Ishikawa (cell line): ENCODE data around the gene PLEKHA7.
A peak's percentile ranks its signal among the peaks of the same experiment; 100 is the strongest.

Experiments
- CEBPB ChIP-seq: IDR thresholded peaks from 2 replicates; pipeline ENCODE4 v1.6.1; 2012
- CREB1 ChIP-seq: IDR thresholded peaks from 2 replicates; pipeline ENCODE4 v1.6.1; 2012; ENCODE audit warnings: low read depth
- EGR1 ChIP-seq: IDR thresholded peaks from 2 replicates; pipeline ENCODE4 v1.6.1; 2012
- EP300 ChIP-seq: IDR thresholded peaks from 2 replicates; pipeline ENCODE4 v1.6.1; 2012; ENCODE audit warnings: borderline replicate concordance
- FOXM1 ChIP-seq: IDR thresholded peaks from 2 replicates; pipeline ENCODE4 v1.6.1; 2012; ENCODE audit warnings: low read depth, borderline replicate concordance
- MAX ChIP-seq: IDR thresholded peaks from 2 replicates; pipeline ENCODE4 v1.6.1; 2012
- NFIC ChIP-seq: IDR thresholded peaks from 2 replicates; pipeline ENCODE4 v1.6.1; 2012
- RAD21 ChIP-seq: IDR thresholded peaks from 2 replicates; pipeline ENCODE4 v1.6.1; 2012; ENCODE audit warnings: low read depth
- REST ChIP-seq: IDR thresholded peaks from 2 replicates; pipeline ENCODE4 v1.6.1; 2012; ENCODE audit warnings: low read depth, mild to moderate bottlenecking
- TAF1 ChIP-seq: IDR thresholded peaks from 2 replicates; pipeline ENCODE4 v1.6.1; 2012; ENCODE audit warnings: low read depth, mild to moderate bottlenecking
- TCF12 ChIP-seq: IDR thresholded peaks from 2 replicates; pipeline ENCODE4 v1.6.1; 2012; ENCODE audit warnings: low read depth
- TEAD4 ChIP-seq: IDR thresholded peaks from 2 replicates; pipeline ENCODE4 v1.6.1; 2012
- USF1 ChIP-seq: IDR thresholded peaks from 2 replicates; pipeline ENCODE4 v1.6.1; 2012
- YY1 ChIP-seq: IDR thresholded peaks from 2 replicates; pipeline ENCODE4 v1.6.1; 2012; ENCODE audit warnings: low read depth
- ZBTB7A ChIP-seq: IDR thresholded peaks from 2 replicates; pipeline ENCODE4 v1.6.1; 2012; ENCODE audit warnings: low read depth

Gene PLEKHA7

DNA sequence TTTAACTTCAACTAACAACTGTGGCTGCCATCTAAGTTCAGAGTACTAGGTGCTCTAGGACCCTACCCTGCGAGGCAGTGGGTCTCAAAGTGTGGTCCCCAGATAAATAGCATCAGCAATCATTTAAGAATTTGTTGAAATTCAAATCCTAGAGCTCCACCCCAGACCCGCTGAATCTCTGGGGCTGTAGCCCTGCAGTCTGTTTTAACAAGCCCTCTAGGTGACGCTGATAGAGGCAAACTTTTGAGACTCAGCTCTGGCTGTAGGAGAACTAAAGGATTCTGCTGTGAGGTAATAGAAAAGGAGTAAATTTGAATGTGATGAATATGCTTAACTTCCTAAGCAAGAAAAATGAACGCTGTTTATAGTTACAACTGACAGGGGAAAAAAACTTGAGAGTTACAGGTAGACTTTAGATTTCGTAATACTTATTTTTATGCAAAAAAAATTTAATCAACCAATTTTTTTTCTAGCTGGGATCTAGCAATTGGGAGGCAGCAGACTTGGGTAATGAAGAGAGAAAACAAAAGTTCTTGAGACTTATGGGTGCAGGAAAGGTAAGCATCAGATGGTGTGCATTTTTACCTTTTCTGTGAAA is 270.0 kb downstream of the PLEKHA7 start:
- TF ChIP-seq MAX: no peak
- TF ChIP-seq NFIC: no peak
- no peak for TF ChIP-seq YY1
- no peak for TF ChIP-seq TCF12
- no peak for TF ChIP-seq RAD21
- TF ChIP-seq CREB1: no peak
- no peak for TF ChIP-seq FOXM1
- no peak for TF ChIP-seq EP300
- TF ChIP-seq TEAD4: no peak
- no peak for TF ChIP-seq CEBPB
- no peak for TF ChIP-seq TAF1
- TF ChIP-seq ZBTB7A: no peak
- TF ChIP-seq USF1: no peak
- no peak for TF ChIP-seq REST
- TF ChIP-seq EGR1: no peak

DNA sequence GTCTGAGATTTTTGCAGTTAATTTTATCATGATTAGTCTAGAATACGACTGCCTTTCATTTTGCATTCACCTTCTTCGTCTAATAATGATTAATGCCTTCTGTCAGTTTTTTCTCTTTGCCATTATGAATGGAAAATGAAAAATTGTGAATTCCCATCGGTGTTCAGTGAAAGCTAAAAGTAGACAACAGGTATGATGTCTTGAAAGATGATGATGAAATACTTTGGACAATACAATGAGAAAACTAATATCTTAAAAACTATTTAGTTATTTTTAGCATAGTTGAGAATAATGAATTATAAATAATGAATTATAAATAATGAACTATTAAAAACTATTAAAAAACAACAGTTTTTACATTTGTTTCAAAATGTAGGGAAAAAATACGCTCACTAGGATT is 270.7 kb downstream of the PLEKHA7 start:
- TF ChIP-seq REST: no peak
- no peak for TF ChIP-seq TEAD4
- TF ChIP-seq YY1: no peak
- TF ChIP-seq MAX: no peak
- TF ChIP-seq NFIC: no peak
- no peak for TF ChIP-seq TCF12
- TF ChIP-seq USF1: no peak

DNA sequence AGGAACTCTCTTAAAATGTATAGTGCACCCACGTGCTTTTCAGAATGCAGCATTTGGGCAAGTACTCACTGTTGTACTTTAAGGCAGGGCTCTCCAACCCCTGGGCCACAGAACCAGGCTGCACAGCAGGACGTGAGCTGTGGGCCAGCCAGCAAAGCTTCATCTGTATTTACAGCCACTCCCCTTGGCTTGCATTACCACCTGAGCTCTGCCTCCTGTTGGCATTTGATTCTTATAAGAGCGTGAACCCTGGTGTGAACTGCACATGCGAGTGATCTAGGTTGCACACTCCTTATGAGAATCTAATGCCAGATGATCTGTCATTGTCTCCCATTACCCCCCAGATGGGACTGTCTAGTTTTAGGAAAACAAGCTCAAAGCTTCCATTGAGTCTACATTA is 272.7 kb downstream of the PLEKHA7 start:
- no peak for TF ChIP-seq REST
- TF ChIP-seq MAX: no peak
- TF ChIP-seq CREB1: no peak
- TF ChIP-seq ZBTB7A: no peak
- no peak for TF ChIP-seq NFIC
- TF ChIP-seq USF1: 0 out of 2 replicates have a peak, but pooled peaks have one; percentile 6
- TF ChIP-seq EP300: no peak

DNA sequence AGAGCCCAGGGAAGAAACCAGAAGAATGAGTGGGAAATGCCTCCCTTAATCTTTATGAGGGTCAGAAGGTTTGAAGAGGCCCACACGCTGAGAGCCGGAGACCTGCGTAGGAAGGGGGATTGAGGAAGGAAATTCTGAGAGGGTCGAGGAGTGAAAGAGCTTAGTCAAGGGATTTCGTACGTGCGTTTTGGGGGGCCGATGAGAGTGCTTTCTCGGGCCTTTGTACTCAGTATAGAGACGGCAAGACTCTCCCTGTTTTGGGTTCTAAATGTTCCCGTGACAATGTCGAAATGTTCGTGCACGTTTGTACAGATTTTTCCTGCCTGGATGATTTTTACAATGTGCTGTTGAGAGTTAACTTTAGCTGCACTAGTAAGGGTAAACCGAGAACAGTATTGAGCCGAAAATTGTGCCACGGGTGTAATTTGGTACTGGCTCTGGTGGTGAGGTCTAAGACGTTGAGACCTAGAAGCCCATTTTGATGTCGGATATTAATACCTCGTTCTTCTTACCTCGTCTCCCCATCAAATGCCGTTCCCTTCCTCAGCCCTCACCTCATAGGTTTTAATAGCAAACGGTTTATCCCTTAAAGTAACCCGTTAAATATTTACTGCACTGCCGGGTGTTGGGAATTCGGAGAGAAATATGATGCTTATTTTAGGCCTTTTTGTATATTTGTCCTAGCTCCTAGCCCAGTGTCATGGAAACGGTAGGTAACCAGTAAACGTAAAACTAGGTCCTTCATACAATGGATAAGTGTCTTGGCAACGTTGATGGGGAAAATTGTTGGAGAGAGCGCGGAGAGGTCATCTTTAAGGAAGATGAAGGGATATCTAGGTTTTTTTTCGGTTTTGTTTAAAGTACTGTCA is 275.0 kb downstream of the PLEKHA7 start:
- TF ChIP-seq USF1: no peak
- TF ChIP-seq EP300: no peak
- no peak for TF ChIP-seq RAD21
